HUDEP-2 (cell line): ENCODE data around the gene POLR3GL.
"Not testable (repeated sequence)": the region's sequence is repeated elsewhere in the genome, so short reads cannot be mapped to it uniquely, and the experiment has no call there.

ENCODE experiments used
- DNase-seq, 76 experiments: peaks; one replicate each; lab custom pipeline; 2025; ENCODE audit not compliant: unreplicated experiment in 76 of 76; lab: John Stamatoyannopoulos, UW

POLR3GL gene

GRCh38 chr1:145964328-145965118, at the start of gene POLR3GL, which contains the start of gene ANKRD34A:
Gene POLR3GL, plus strand, starts transcription at chr1:145964690. Its CDS starts 10,176 bp downstream, at chr1:145974866.
Gene ANKRD34A, minus strand, starts transcription at chr1:145964575. Its CDS starts 2,816 bp downstream, at chr1:145961759.
- DNase-seq, result peak in 75 of 76 experiments; percentile 51 to 96 (median 88)

GRCh38 chr1:145916745-145917144, 47.7 kb upstream of the POLR3GL start:
- DNase-seq, result no peak

DNA sequence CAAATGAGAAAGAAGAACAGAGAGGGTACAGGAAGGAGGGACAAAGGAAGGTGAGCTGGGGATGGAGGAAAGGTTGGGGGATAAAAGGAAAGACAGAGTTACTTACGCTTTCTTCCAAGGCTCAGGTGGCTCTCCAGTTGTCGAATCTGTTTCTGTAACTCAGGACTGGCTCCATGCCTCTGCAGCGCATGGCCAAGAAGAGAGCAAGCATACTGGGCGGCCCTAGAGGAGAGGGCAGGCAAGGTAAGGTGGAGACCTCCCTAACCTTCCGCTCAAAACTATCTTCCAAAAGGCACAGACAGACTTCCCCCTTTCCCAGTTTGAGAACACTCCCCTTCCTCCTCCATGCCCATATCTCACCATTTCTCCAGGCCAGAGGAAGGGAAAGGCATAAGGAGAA, 46.9 kb upstream of the POLR3GL start:
- DNase-seq, result no peak

DNA sequence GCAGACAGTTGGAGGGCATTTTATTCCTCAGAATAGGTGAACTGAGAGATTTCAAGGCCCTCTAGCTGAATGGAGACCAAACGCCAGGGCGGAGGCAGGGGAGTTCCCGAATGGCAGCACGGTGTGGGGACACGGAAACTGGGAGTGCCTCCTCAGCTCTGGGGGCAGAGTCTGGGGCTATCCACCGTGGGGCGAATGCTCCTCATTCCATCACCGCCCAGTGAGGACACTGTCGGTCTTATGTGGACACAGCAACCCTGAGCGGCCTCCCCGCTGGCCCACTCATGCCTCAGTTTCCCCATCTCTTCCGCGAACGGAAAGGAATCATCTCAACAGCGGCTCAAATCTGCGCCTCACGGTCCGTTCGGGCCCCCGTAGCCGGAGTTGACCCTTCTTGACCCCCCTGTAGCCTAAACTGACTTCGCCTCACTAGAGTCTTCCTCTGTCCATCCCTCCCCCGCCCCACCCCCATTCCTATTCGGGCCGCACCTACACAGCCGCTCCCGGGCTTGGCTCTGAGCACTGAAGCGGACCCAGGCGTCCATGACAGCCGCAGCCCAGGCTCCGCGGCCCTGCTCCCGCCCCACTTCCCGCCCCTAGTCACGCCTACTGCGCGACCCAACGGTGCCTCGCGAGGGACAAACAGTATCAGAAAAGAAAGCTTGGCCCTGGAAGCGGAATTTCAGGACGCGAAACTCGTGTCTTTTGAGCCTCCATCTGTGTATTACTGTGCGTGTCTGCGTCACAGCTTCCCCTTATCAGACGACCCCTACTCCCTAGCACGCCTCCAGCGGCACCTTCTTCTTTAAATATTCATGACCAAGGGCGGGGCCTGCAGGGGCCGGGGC, 46.1 kb upstream of the POLR3GL start, which contains the start of gene PEX11B:
TSS of gene PEX11B (minus strand) at position 574 of the 848 bp plus-strand sequence. CDS start at position 545, 29 bp downstream.
- peak in 75 of 76 experiments; percentile 31 to 96 (median 85) for DNase-seq

- DNase-seq, result peak in 51 of 76 experiments; percentile 3 to 73 (median 32)
These were observed 45.2 kb upstream of the POLR3GL start for GRCh38 chr1:145918992-145919939.

- DNase-seq, result not testable (repeated sequence)
These were observed 44.2 kb upstream of the POLR3GL start for GRCh38 chr1:145920297-145920696.

DNA sequence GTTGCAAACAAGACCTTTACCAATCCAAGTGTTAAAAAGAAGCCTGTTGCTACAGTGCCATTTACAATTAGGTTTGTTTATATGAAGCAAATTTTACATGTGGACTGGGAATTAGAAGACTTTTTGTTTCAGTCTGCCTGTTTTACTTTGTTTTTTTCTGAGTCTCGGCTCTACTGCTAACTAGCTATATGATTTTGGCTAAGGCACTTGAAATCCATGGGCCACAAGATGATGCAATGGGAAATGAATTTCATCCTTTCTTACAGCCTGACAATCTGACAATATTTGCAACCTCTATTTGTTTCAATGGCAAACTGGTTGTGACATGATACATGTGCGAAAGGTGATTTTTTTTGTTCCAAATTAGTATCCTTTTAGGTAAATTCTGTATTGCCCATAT, 42.2 kb upstream of the POLR3GL start:
- no peak for DNase-seq

GRCh38 chr1:145926686-145927062, 37.8 kb upstream of the POLR3GL start:
- peak in 2 of 76 experiments; percentile 13 to 39 for DNase-seq

DNA sequence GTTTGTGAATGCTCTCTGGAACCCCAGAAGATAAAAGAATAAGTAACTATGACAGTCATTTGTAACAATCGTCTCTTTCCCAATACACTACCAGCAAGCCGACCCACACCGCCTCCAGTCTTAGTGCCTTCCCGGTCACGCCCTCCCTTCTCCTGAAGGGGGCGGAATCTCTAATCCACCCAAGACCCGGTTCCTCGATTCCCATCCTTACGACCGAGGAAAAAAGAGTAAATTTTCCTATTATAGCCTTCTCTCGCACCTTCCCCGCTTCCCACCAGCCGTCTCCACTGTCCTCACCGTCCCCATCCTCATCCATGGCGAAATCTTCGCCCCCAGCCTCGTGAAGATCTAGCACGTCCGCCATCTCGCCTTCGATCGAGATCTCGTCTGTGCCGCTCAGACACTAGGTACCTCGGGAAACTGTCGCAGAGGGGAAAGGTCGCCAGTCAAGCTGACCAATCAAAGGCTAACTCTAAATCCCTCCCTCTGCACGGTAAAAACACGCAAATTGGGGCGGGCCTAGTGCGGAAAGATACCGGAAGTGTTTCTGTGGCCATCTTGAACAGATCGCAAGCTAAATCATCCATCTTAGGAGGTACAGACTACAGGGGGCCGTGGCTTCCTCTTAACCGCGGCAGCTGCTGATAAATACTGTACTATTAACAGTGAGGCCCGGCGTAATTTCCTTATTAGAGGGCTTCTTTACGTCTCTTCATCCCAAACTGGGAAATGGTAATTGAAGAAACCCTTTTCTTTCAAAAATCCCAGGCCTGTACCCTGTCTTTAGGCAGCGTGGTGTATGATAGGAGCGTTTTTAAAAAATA, 37.2 kb upstream of the POLR3GL start, which contains the start of gene RBM8A:
TSS of gene RBM8A (minus strand) at position 422 of the 824 bp plus-strand sequence. CDS start at position 364, 58 bp downstream.
- DNase-seq, result peak in 75 of 76 experiments; percentile 16 to 98 (median 90)

DNA sequence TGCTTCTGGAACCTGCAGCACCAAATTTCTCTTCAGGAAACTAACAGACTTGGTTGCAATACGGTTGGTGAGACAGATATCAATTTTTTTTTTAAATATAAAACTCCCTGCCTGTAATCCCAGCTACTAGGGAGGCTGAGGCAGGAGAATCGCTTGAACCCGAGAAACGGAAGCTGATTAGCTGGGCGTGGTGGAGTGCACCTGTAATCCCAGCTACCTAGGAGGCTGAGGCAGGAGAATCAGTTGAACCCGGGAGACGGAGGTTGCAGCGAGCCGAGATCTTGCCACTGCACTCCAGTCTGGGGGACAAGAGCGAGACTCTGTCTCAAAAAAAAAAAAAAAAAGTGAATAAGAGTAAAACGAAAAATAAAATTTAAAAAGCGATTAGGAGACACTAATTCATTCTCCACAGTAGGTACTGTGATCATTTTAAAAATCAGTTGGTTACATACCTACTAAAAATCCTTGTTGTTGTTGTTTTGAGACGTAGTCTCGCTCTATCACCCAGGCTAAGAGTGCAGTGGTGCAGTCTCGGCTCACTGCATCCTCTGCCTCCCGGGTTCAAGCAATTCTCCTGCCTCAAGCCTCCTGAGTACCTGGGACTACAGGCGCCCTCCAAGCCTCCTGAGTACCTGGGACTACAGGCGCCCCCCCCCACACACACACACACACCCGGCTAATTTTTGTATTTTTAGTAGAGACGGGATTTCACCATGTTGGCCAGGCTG, 36.4 kb upstream of the POLR3GL start:
- DNase-seq, result no peak

- DNase-seq, result peak in 39 of 76 experiments; percentile 3 to 70 (median 28)
These were observed 31.9 kb upstream of the POLR3GL start for GRCh38 chr1:145932522-145933009.

DNA sequence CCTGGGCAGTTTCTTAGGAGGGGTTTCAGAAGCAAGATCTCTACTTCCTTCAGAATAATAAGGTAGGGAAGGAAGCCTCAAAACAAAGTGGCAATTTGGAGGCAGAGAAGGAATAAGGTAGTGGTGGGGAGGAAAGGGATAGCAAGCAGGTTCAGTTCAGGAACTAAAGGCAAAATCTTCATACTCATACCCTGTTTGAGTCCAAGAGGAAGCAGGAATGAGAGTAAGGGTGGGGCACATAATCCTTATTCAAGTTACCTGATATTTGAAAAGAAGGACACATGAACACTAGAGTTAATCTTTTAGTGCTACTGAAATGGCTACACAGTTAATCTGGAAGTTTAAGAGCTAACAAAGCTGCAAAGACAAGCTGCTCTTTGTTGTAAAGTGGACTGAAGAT, 28.8 kb upstream of the POLR3GL start:
- DNase-seq, result no peak

DNA sequence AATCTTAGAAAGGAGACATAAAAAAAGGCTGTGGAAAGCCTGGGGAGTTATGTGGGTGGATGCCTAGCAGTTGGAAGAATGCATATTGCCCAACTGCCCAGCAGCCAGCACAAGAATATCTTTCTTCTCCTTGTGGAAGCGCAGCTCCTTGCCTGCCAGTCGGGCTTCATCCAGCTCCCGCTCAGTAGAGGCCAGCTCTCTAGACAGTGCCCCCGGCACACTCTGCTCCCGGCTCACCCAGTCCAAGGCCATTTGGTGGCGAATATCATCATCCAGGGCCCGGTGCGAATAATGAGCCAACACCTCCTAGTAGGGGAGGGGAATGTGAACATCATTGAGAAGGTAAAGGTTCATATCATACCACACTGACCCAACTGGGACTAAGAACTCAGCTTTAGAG, 28.2 kb upstream of the POLR3GL start:
- no peak for DNase-seq

GRCh38 chr1:145937436-145937835, 27.1 kb upstream of the POLR3GL start:
- no peak for DNase-seq

- DNase-seq, result no peak
These were observed 22.1 kb upstream of the POLR3GL start for GRCh38 chr1:145942405-145942804.

DNA sequence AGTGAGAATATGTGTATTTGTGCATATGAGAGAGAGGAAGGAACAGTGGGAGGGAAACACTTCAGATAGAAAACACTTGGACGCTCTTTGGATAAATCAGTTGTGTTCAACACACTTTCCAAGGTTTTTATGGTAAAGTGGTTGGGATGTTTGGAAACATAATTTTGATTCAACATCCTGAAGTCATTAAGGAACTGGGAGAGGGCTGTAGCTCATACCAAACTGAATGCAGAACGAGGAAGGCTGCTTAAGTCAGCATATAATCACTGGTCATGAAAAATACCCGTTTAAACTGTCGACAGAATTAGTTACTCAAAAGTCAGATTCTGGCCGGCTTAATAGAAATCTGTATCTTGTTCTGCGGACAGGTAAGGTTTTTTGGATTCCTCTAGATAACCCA, 21.6 kb upstream of the POLR3GL start:
- DNase-seq, result no peak

DNA sequence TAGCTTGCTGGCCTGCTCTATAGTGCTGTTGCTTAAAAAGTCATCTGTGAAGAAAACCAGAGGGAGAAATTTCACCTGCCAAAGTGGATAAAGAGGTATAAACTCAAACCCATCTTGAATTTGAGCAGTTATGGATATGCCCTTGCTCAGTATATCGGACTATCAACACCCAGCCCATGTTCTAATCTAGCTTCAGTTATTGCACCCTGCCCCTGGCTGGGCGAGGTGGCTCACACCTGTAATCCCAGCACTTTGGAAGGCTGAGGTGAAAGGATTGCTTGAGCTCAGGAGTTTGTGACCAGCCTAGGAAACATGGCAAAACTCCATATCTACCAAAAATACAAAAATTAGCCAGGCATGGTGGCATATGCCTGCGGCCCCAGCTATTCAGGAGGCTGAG, 20.0 kb upstream of the POLR3GL start:
- no peak for DNase-seq

DNA sequence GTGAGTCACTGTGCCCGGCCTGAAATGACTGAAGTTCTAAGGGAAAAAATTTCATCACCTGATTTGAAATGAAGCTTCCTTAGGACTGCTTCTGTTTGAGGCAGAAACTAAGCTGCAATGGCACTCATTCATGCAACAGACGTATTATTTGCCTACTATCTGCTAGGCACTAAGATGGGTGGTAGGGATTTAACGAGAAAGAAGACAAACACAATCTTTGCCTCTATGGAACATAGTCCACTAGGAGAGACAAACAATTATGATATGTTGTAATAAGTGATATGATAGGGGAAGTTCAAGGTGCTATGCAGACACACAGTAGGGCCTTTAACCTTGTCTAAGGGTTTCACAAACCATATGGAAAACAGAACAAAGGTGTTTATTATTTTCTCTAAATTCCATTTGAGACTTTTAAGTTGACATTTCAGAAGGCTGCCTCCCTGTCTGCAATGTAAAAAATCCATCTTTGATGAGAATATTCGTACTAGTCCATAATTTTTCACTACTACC, 18.0 kb upstream of the POLR3GL start:
- DNase-seq, result no peak
